ENCODE measurements around the gene SMC4. TPM values are rescaled to one million over a fixed set of nuclear protein-coding genes. Genes with fewer than 3 reads are reported as not detected.
A peak's percentile ranks its signal among the peaks of the same experiment; 100 is the strongest.

SMC4 gene
- total and polyA plus RNA-seq, 7 experiments from 2014 or later = 30.1 to 185 (median 43.6) TPM

GRCh38 chr3:160409812-160410610 lies 10.6 kb downstream of the SMC4 start:
- Histone ChIP-seq H3K4me3 (ENCODE audit: low read length) (no peak overlapping the region), H3K36me3 (ENCODE audit: control insufficient read depth in 2 of 3, insufficient read depth in 3 of 3, low read length in 3 of 3) (peaks cover 0 to 1% (median 0%) of the 10 kb centered on the region in 3 experiments), H3K27ac (ENCODE audit: low read depth, low read length) (no peak overlapping the region), H3K27me3 (ENCODE audit: control insufficient read depth in 2 of 2, insufficient read depth in 2 of 2, low read length in 2 of 2) (no peaks in the 10 kb centered on the region), H3K9me3 (ENCODE audit: control insufficient read depth in 2 of 3, low read length in 3 of 3) (no peaks in the 10 kb centered on the region), H3K4me1 (ENCODE audit: control insufficient read depth in 2 of 2, insufficient read depth in 2 of 2, low read length in 2 of 2) (no peaks in the 10 kb centered on the region)
- DNase-seq (no peak), ATAC-seq (no peak)
- intact Hi-C loops (cut with micrococcal nuclease) = loop anchor here in 1 of 2 donors (5.0 kb wide), 2 partner anchors 77 to 183 kb away; partner anchors contain the start of gene C3orf80
- Mint-ChIP-seq H3K9me3 (peaks cover 0 to 1% (median 0%) of the 10 kb centered on the region in 11 donors), H3K27ac (peak overlapping the region in 1 of 9 donors; percentile 22), H3K27me3 (no peaks in the 10 kb centered on the region), H3K36me3 (peaks cover 0 to 11% (median 4%) of the 10 kb centered on the region in 5 donors), H3K4me3 (no peak overlapping the region), H3K4me1 (peaks cover 0 to 47% (median 0%) of the 10 kb centered on the region in 7 donors)
- POLR2A ChIA-PET = interaction anchor here (0.6 kb wide), 1 partner anchor 505 kb away, joined by 10 read pairs; no protein-coding TSS in a partner anchor
- CTCF ChIA-PET = interaction anchor here (1.1 kb wide), 1 partner anchor 45 kb away, joined by 3 read pairs; no protein-coding TSS in a partner anchor

GRCh38 chr3:160412477-160412876 lies 13.0 kb downstream of the SMC4 start:
- H3K36me3 Mint-ChIP-seq = peaks cover 6 to 18% (median 13%) of the 10 kb centered on the region in 5 donors
- H3K36me3 ChIP-seq (ENCODE audit: control insufficient read depth in 2 of 3, insufficient read depth in 3 of 3, low read length in 3 of 3) = peaks cover 2 to 13% (median 3%) of the 10 kb centered on the region in 3 experiments

GRCh38 chr3:160413613-160414248 lies 14.3 kb downstream of the SMC4 start:
- Mint-ChIP-seq H3K36me3 (peaks cover 3 to 19% (median 13%) of the 10 kb centered on the region in 5 donors), H3K27ac (peak overlapping the region in 1 of 9 donors; percentile 33), H3K4me3 (no peak overlapping the region), H3K27me3 (no peaks in the 10 kb centered on the region), H3K9me3 (no peaks in the 10 kb centered on the region), H3K4me1 (peaks cover 2 to 48% (median 9%) of the 10 kb centered on the region in 7 donors)
- no peaks in the 10 kb centered on the region for H3K4me1 ChIP-seq (ENCODE audit: control insufficient read depth in 2 of 2, insufficient read depth in 2 of 2, low read length in 2 of 2)
- H3K27ac ChIP-seq (ENCODE audit: low read depth, low read length) = no peak overlapping the region
- no peak overlapping the region for H3K4me3 ChIP-seq (ENCODE audit: low read length)
- H3K36me3 ChIP-seq (ENCODE audit: control insufficient read depth in 2 of 3, insufficient read depth in 3 of 3, low read length in 3 of 3) = peaks cover 3 to 18% (median 4%) of the 10 kb centered on the region in 3 experiments
- CTCF ChIA-PET = interaction anchor here (0.6 to 2.4 kb wide), 14 partner anchors 19 to 427 kb away, joined by 3 to 10 read pairs (median 4); partner anchors contain the start of genes IL12A and TRIM59
- intact Hi-C loops (cut with micrococcal nuclease) = loop anchor here (1.0 to 5.0 kb wide), 12 partner anchors 8 to 1568 kb away; partner anchors contain the start of genes IL12A (in 2 of the 2), C3orf80 (in 1 of the 2), IFT80 (in 1 of the 2) and SMC4 (in 1 of the 2)
- no peaks in the 10 kb centered on the region for H3K9me3 ChIP-seq (ENCODE audit: control insufficient read depth in 2 of 3, low read length in 3 of 3)
- DNase-seq = peak; percentile 41 to 75 (median 60)
- POLR2A ChIA-PET = interaction anchor here (0.6 to 1.3 kb wide), 3 partner anchors 14 to 161 kb away, joined by 3 to 4 read pairs (median 3); partner anchors contain the start of gene SMC4
- no peaks in the 10 kb centered on the region for H3K27me3 ChIP-seq (ENCODE audit: control insufficient read depth in 2 of 2, insufficient read depth in 2 of 2, low read length in 2 of 2)
- peak; percentile 94 for ATAC-seq

More at GRCh38 chr3:160412477-160412876, 13.0 kb downstream of the SMC4 start:
- no peaks in the 10 kb centered on the region for H3K4me1 ChIP-seq (ENCODE audit: control insufficient read depth in 2 of 2, insufficient read depth in 2 of 2, low read length in 2 of 2)
- Mint-ChIP-seq H3K4me1 (peaks cover 2 to 50% (median 12%) of the 10 kb centered on the region in 7 donors), H3K27me3 (no peaks in the 10 kb centered on the region), H3K27ac (peak overlapping the region in 1 of 9 donors; percentile 42), H3K4me3 (no peak overlapping the region), H3K9me3 (no peaks in the 10 kb centered on the region)
- DNase-seq = no peak
- ChIA-PET CTCF (interaction anchor here (0.7 to 2.4 kb wide), 6 partner anchors 110 to 584 kb away, joined by 3 to 9 read pairs (median 3); partner anchors contain the start of gene IL12A), POLR2A (interaction anchor here (1.3 kb wide), 1 partner anchor 13 kb away, joined by 3 read pairs; the partner anchor contains the start of gene SMC4)
- no peaks in the 10 kb centered on the region for H3K9me3 ChIP-seq (ENCODE audit: control insufficient read depth in 2 of 3, low read length in 3 of 3)
- intact Hi-C loops (cut with micrococcal nuclease) = loop anchor here (2.0 to 5.0 kb wide), 5 partner anchors 70 to 424 kb away; partner anchors contain the start of genes C3orf80 (in 1 of the 2) and IL12A (in 1 of the 2)
- ATAC-seq = no peak
- H3K27ac ChIP-seq (ENCODE audit: low read depth, low read length) = no peak overlapping the region
- no peaks in the 10 kb centered on the region for H3K27me3 ChIP-seq (ENCODE audit: control insufficient read depth in 2 of 2, insufficient read depth in 2 of 2, low read length in 2 of 2)
- no peak overlapping the region for H3K4me3 ChIP-seq (ENCODE audit: low read length)

- Histone ChIP-seq H3K4me3 (ENCODE audit: low read length) (no peak overlapping the region), H3K9me3 (ENCODE audit: control insufficient read depth in 2 of 3, low read length in 3 of 3) (no peaks in the 10 kb centered on the region), H3K36me3 (ENCODE audit: control insufficient read depth in 2 of 3, insufficient read depth in 3 of 3, low read length in 3 of 3) (peaks cover 3 to 28% (median 4%) of the 10 kb centered on the region in 3 experiments), H3K27me3 (ENCODE audit: control insufficient read depth in 2 of 2, insufficient read depth in 2 of 2, low read length in 2 of 2) (no peaks in the 10 kb centered on the region), H3K4me1 (ENCODE audit: control insufficient read depth in 2 of 2, insufficient read depth in 2 of 2, low read length in 2 of 2) (no peaks in the 10 kb centered on the region), H3K27ac (ENCODE audit: low read depth, low read length) (no peak overlapping the region)
- Mint-ChIP-seq H3K4me3 (no peak overlapping the region), H3K27me3 (no peaks in the 10 kb centered on the region), H3K36me3 (peaks cover 4 to 31% (median 13%) of the 10 kb centered on the region in 5 donors), H3K4me1 (peaks cover 2 to 54% (median 9%) of the 10 kb centered on the region in 7 donors), H3K9me3 (no peaks in the 10 kb centered on the region), H3K27ac (peak overlapping the region in 1 of 9 donors; percentile 64)
- CTCF ChIA-PET = no interaction called here
- intact Hi-C loops (cut with micrococcal nuclease) = loop anchor here in 1 of 2 donors (2.0 kb wide), 1 partner anchor 13 kb away; no protein-coding TSS in a partner anchor
- DNase-seq (no peak), ATAC-seq (no peak)
- POLR2A ChIA-PET = interaction anchor here (1.0 kb wide), 1 partner anchor 31 kb away, joined by 3 read pairs; no protein-coding TSS in a partner anchor
Measured at GRCh38 chr3:160417311-160417710, 17.9 kb downstream of the SMC4 start.

GRCh38 chr3:160427832-160428424 lies 28.5 kb downstream of the SMC4 start:
- H3K9me3 Mint-ChIP-seq = peaks cover 0 to 1% (median 0%) of the 10 kb centered on the region in 11 donors
- ATAC-seq = no peak
- peak overlapping the region in 1 of 9 donors; percentile 13 for H3K27ac Mint-ChIP-seq
- H3K4me3 Mint-ChIP-seq = no peak overlapping the region
- no peaks in the 10 kb centered on the region for H3K4me1 ChIP-seq (ENCODE audit: control insufficient read depth in 2 of 2, insufficient read depth in 2 of 2, low read length in 2 of 2)
- peaks cover 4 to 43% (median 18%) of the 10 kb centered on the region in 5 donors for H3K36me3 Mint-ChIP-seq
- H3K9me3 ChIP-seq (ENCODE audit: control insufficient read depth in 2 of 3, low read length in 3 of 3) = no peaks in the 10 kb centered on the region
- peaks cover 0 to 22% (median 2%) of the 10 kb centered on the region in 7 donors for H3K4me1 Mint-ChIP-seq
- H3K4me3 ChIP-seq (ENCODE audit: low read length) = no peak overlapping the region
- ChIA-PET POLR2A (no interaction called here), CTCF (no interaction called here)
- no peak overlapping the region for H3K27ac ChIP-seq (ENCODE audit: low read depth, low read length)
- H3K36me3 ChIP-seq (ENCODE audit: control insufficient read depth in 2 of 3, insufficient read depth in 3 of 3, low read length in 3 of 3) = peaks cover 0 to 35% (median 14%) of the 10 kb centered on the region in 3 experiments
- no peak for DNase-seq
- intact Hi-C loops (cut with micrococcal nuclease) = no loop called here
- no peaks in the 10 kb centered on the region for H3K27me3 ChIP-seq (ENCODE audit: control insufficient read depth in 2 of 2, insufficient read depth in 2 of 2, low read length in 2 of 2)
- H3K27me3 Mint-ChIP-seq = no peaks in the 10 kb centered on the region
